CD4-positive, alpha-beta T cell treated with Interferon gamma for 1 hour (primary cell): ENCODE data around the gene MGME1.

ENCODE experiments used
- DNase-seq: peaks from one replicate; pipeline ENCODE4 v3.0.0-alpha.2; 2020

The MGME1 gene

GRCh38 chr20:17961587-17961940, 7.3 kb upstream of the MGME1 start:
- DNase-seq, result no peak

DNA sequence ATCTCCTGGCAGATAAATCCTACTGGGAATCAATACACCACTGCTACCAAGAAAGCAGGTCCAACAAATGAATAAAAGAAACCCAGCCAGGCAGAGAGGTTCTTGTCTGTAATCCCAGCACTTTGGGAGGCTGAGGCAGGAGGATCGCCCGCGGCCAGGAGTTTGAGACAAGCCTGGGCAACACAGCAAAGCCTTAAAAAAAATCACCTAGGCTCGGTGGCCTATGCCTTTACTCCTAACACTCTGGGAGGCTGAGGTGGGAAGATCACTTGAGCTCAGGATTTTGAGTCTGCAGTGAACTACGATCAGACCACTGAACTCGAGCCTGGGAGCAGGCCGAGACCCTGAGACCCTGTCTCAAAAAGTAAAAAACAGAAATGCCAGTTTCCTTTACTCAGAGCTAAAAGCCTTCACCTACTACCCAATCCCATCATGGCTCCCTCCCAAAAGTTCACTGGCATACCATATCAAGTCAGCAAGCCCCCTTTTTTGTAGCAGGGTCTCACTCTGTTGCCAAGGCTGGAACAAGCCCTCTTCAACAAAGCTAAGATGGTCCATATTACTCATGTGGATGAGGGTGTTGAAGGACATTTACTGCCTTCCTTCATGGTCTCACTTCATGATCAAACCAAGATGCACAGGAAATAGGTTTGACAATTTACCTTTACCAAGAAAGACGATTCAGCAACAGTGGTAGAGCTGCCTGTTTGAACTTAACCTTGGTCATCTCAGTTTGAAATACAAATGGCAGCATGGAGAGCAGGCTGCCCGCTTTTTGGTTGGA, 5.5 kb upstream of the MGME1 start:
- no peak for DNase-seq

GRCh38 chr20:17964073-17964472, 4.7 kb upstream of the MGME1 start:
- no peak for DNase-seq

DNA sequence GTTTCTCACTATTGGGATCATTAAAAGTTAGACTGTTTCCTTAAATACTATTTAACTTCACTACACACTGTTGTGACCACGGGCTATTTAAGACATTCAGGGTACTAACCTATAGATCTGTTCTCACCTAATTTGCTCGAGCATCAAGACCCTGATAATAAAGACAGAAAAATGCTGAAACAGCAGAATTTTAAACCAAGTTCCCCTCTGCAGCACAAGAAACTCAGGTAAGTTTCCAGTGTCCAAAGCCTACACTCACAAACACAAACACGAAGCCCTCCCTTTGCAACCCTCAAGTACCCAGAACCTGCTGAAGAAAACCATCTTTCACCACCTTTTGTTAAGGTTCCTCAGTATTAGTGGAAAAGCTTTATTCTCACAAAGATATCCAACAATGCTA, 4.2 kb upstream of the MGME1 start:
- DNase-seq, result no peak

DNA sequence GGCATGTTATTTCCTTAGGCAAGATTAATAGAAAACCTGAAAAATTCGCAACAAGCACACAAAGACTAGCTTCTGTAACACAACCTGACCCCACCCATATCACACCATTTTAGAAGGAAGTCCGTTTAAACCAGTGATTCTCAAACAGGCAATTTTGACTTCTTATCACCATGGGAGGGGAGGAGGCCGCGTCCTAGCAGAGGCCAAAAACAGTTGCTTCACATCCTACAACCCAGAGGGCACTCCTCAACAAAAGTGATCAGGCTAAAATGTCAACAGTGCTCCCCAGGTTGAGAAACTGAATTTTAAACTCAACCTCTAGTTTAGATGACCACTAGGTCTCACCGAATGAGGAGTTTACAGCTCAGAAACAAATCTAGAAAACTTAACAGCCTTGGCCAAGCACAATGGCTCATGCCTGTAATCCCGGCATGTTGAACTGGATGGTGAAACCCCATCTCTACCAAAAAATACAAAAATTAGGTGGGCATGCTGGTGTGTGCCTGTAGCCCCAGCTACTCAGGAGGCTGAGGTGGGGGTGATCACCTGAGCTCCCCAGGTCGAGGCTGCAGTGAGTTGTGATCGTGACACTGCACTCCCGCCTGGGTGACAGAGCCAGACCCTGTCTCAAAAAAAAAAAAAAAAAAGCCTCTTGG, 3.6 kb upstream of the MGME1 start:
- no peak for DNase-seq

GRCh38 chr20:17966432-17967310, 2.1 kb upstream of the MGME1 start:
- DNase-seq, result no peak

DNA sequence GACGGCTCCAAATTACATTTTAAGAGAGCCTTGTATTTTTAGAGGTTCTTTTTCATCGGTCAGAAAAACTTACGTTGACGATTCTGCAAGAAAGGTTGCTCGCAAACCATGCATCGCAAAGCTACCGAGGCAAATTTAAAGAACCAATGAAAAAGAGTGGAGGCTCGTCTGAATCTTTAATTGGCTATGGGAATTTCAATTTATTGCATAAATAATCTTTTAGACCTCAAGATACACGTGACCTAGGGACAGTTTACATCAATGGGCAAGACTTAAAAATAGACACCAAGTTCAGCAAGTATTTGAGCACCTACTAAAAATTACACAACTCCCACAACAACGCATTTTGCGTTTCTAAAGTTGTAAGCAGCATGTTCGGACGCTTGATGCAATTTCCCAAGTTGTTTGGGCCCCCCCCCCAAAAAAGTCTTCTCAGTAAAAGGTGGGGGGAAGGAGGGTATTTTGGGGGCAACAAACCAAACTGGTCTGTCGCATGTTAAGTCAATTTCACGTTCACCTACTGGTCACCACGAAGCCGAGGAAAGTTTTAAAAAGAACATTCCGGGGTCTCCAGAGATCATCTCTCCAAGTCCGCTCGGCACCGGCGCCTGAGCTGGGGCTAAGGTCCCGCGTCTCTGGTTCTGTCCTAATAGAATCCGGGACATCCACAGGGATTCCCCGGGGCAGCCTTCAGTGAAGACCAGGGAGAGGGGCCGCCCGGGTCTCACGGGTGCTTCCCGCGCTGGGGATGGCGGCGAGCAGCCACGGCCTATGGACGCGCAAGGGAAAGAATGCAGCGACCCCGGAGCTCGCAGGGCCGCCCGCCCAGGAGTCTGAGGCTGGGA, 1.1 kb upstream of the MGME1 start:
- DNase-seq, result no peak

DNA sequence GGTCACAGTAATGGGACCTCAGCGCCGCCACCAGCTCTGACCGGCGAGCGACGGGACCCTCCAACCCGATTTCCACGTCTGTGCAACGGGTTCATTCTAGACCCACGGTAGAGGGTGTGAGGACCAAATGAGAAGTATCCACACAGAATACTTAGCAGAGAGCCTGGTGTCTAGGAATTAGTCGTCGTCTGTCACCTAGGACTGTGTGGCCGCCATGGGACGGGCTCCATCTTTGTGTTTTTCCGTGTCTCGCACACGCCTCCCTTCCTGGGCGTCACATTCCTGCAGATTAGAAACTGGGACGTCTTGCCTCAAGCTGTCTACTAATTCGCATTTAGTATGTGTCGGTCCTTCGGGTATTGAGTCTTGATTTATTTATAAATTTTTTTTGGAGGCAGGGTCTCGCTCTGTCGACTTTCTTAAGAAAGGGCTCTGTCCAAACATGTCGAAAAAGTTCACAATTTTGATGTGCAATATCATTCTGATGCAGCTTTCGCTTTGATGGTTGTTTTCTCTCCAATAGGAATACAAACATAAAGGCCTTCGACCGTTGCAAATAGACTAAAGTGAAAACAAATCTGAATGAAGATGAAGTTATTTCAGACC, 563 bp downstream of the MGME1 start:
- no peak for DNase-seq

GRCh38 chr20:17969884-17970409, 1.1 kb downstream of the MGME1 start:
- DNase-seq, result peak; percentile 43

- DNase-seq, result no peak
Observed at GRCh38 chr20:17971300-17972013, 2.6 kb downstream of the MGME1 start.

DNA sequence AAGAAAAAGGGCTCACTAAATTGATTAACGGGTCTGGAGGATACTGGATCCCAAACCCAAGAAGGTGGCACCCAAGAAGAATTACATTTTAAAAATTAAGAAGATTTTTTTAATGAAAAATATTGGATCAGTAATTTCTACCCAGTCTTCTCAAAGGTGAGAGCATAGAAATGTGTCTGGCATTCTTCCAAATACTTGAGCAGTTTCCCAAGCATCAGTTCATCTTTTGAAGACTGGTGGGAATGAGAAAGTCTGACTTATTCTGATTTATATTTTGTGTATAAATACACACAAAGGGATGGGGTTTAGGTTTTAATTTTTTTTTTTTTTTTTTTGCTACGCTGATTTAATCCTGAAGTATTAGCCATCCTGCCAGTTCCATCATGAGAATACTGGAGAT, 3.3 kb downstream of the MGME1 start:
- no peak for DNase-seq

DNA sequence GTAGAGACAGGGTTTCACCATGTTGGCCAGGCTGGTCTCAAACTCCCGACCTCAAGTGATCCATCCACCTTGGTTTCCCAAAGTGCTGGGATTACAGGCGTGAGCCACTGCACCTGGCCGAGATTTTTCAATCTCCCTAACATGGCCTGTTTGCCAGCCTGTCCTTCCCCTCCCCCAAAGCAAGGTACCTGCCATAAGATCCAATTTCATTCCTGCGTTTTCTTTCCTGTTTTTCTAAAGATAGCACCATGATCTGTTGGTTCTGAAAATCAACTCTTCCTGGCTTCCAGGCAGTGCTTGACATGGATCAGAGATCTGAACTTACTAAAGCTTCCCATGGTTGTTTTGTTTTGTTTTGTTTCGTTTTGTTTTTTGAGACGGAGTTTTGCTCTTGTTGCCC, 7.5 kb downstream of the MGME1 start:
- no peak for DNase-seq

DNA sequence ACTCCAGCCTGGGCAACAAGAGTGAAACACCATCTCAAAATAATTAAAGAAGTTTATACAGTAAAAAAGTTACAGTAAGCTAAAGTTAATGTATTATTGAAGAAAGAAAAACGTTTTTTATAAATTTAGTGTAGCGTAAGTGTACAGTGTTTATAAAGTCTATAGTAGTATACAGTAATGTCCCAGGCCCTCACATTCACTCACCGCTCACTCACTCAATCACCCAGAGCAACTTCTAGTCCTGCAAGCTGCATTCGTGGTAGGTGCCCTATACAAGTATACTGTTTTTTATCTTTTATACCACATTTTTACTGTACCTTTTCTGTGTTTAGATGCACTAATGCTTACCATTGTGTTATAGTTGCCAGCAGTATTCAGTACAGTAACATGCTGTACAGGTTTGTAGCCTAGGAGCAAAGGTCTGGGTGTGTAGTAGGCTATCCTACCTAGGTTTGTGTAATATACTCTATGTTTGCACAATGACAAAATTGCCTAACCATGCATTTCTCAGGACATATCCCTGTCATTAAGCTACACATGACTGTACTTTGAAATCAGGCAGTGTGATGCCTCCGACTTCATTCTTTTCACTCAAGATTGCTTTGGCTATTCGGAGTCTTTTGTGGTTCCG, 16.7 kb downstream of the MGME1 start:
- no peak for DNase-seq

DNA sequence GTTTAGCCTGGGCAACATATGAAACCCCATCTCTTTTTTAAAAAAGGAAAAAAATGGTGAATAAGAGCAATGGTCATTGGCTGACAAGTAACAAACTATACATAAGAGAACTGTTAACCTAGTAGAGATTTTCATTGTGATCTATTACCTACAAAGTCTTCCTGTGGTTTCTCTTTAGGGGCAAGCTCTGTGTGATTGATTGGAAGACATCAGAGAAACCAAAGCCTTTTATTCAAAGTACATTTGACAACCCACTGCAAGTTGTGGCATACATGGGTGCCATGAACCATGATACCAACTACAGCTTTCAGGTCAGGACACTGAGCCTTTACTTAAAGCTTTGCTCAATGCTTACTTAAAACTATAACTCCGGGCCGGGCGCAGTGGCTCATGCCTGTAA, 19.2 kb downstream of the MGME1 start:
- DNase-seq, result no peak

DNA sequence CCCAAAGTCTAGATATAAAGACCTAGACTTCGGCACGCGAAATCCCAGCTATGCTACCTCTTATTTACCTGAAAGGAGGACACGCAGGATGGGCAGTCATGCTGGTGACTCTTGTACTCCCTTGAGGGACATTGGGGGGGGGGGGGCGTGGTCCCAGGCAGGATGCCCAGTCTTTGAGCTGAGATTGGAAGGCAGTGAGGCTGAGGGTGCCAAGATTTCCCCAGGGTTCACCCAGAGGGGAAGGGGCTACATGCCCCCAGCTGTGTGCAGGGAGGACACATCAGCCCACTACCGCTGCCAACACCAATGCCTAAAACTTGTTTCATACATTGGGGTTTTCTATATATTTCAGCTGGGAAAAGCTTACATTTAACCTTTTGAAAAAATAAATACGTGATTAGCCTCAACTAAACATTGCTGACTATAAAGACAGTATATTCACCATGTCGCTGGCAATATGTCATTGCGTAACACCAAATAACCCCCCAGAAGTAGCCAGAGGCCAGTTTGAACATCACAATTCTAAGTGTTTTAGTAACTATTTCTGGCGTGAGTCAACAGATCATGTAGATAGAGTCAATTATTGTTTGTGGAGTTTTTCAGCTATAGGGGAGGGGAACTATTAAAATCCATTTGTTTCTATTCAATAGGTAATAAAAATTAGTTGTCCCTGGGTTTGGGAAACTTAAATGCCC, 21.6 kb downstream of the MGME1 start:
- DNase-seq, result no peak

GRCh38 chr20:17992224-17992637, 23.4 kb downstream of the MGME1 start:
- DNase-seq, result no peak

- no peak for DNase-seq
Observed at GRCh38 chr20:17992847-17993513, 24.2 kb downstream of the MGME1 start.

GRCh38 chr20:17993546-17993945, 24.7 kb downstream of the MGME1 start:
- no peak for DNase-seq

DNA sequence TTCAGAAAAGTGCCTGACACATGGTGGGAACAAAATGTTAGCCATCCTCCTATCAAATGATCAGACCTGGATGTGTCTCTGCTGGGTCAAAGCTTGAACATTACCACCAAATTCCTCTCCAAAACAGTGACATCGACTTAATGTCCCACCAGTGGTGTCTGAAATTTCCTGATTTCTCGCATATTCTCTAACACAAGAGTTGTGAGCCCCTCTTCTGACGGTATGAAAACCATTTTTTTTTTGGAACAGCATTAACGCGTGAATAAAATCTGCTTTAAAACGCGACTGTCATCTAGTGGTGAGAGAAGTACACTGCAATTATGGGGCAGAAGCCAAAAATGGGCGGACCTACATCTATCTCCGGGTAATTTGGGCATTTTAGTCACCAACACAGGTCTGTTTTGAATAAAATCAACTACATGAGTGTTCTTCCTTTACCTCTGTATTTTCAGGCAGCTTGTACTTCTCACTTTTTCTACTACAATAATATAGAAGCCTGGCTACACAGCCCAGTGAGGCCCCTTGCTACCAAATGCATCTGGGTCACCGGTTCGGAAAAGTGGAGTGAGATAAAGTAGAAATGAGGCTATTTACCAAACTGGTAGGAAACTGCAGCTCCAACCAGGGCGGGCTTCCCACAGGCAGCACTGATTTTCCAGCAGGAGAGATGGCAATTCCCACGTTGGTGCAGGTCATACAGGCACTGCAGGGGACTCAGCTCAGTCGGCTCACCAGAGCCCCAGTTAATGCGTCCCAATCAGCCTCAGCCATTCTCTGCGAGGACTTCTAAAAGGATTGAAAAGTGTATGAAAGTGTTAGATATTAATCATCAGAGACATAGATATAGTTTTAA, 27.4 kb downstream of the MGME1 start:
- DNase-seq, result peak; percentile 24
